HEK293 (cell line): Measurements from ENCODE around the gene MYOM1.

Experiments
- CTCF ChIA-PET: fragments of 350-600 bp; formaldehyde crosslinking; extraction: SDS; loops from one replicate; lab custom pipeline; 2021; ENCODE audit warnings: antibody characterized with exemption; lab: Yijun Ruan, JAX
- POLR2A ChIA-PET: fragments of 300-600 bp; formaldehyde crosslinking; extraction: SDS; loops from one replicate; lab custom pipeline; 2020; ENCODE audit warnings: antibody characterized with exemption, inconsistent platforms; lab: Yijun Ruan, JAX
- H3K27ac ChIP-seq: fragments of 200-500 bp; sonication (Bioruptor generic); 2 replicates; pipeline ENCODE4 v1.5.1; 2014; ENCODE audit warnings: low read depth, low read length, control low read depth, inconsistent platforms; ENCODE audit errors: extremely low read depth
- H3K36me3 ChIP-seq, 2 experiments: fragments of 200-500 bp in 1 of 2; sonication (Bioruptor generic) in 1 of 2; 1 replicate in 1 of 2; 2 replicates in 1 of 2; pipeline ENCODE4 v1.5.1; 2014 to 2017; ENCODE audit warnings: inconsistent platforms in 2 of 2, low read length in 2 of 2; ENCODE audit not compliant: control insufficient read depth in 2 of 2, insufficient read depth in 1 of 2
- H3K4me1 ChIP-seq: fragments of 200-500 bp; sonication (Bioruptor generic); 2 replicates; pipeline ENCODE4 v1.5.1; 2014; ENCODE audit warnings: mild to moderate bottlenecking, low read length, inconsistent platforms; ENCODE audit not compliant: control insufficient read depth, insufficient read depth
- H3K4me3 ChIP-seq: 2 replicates; pipeline ENCODE4 v1.5.1; 2011; ENCODE audit warnings: low read depth, mild to moderate bottlenecking, control low read depth, low read length, moderate library complexity
- H3K9me3 ChIP-seq: fragments of 200-500 bp; sonication (Bioruptor generic); 2 replicates; pipeline ENCODE4 v1.5.1; 2014; ENCODE audit warnings: low read depth, low read length, inconsistent platforms; ENCODE audit not compliant: control insufficient read depth, insufficient read depth
- FEZF1 ChIP-seq: fragments of 450-650 bp; formaldehyde crosslinking; IDR thresholded peaks from 2 replicates; pipeline ENCODE4 v1.5.1; 2016; ENCODE audit warnings: missing biosample characterization, missing genetic modification characterization
- HOXA7 ChIP-seq: sonication (generic); formaldehyde crosslinking; IDR thresholded peaks from 2 replicates; pipeline ENCODE4 v1.8.1; 2022; ENCODE audit warnings: missing genetic modification reagents, borderline replicate concordance
- KLF10 ChIP-seq: fragments of 450-650 bp; IDR thresholded peaks from 2 replicates; pipeline ENCODE4 v1.5.1; 2018; ENCODE audit warnings: missing biosample characterization, mild to moderate bottlenecking, missing genetic modification characterization
- KLF16 ChIP-seq: fragments of 450-650 bp; formaldehyde crosslinking; IDR thresholded peaks from 2 replicates; pipeline ENCODE4 v1.5.1; 2017; ENCODE audit warnings: missing biosample characterization, missing genetic modification characterization
- KLF17 ChIP-seq: fragments of 450-650 bp; formaldehyde crosslinking; IDR thresholded peaks from 2 replicates; pipeline ENCODE4 v1.5.1; 2016; ENCODE audit warnings: missing biosample characterization, missing genetic modification characterization
- KLF8 ChIP-seq: fragments of 450-650 bp; formaldehyde crosslinking; IDR thresholded peaks from 2 replicates; pipeline ENCODE4 v1.5.1; 2016; ENCODE audit warnings: missing biosample characterization, missing genetic modification characterization
- OSR2 ChIP-seq: fragments of 450-650 bp; formaldehyde crosslinking; IDR thresholded peaks from 2 replicates; pipeline ENCODE4 v1.5.1; 2016; ENCODE audit warnings: missing biosample characterization, missing genetic modification characterization
- PRDM1 ChIP-seq: fragments of 450-650 bp; formaldehyde crosslinking; IDR thresholded peaks from 2 replicates; pipeline ENCODE4; 2016; ENCODE audit warnings: missing biosample characterization, missing genetic modification characterization
- SALL2 ChIP-seq: fragments of 450-650 bp; formaldehyde crosslinking; IDR thresholded peaks from 2 replicates; pipeline ENCODE4 v1.5.0; 2017; ENCODE audit warnings: missing biosample characterization, mild to moderate bottlenecking, missing genetic modification characterization, borderline replicate concordance
- SP7 ChIP-seq: fragments of 450-650 bp; formaldehyde crosslinking; IDR thresholded peaks from 2 replicates; pipeline ENCODE4 v1.5.1; 2016; ENCODE audit warnings: missing biosample characterization, missing genetic modification characterization
- ZBTB20 ChIP-seq: fragments of 450-650 bp; formaldehyde crosslinking; IDR thresholded peaks from 2 replicates; pipeline ENCODE4 v1.5.1; 2016; ENCODE audit warnings: missing biosample characterization, missing genetic modification characterization
- ZBTB21 ChIP-seq: fragments of 450-650 bp; formaldehyde crosslinking; IDR thresholded peaks from 2 replicates; pipeline ENCODE4 v1.5.1; 2017; ENCODE audit warnings: missing biosample characterization, missing genetic modification characterization
- ZEB2 ChIP-seq: fragments of 450-650 bp; formaldehyde crosslinking; IDR thresholded peaks from 2 replicates; pipeline ENCODE4 v1.5.1; 2016; ENCODE audit warnings: missing biosample characterization, missing genetic modification characterization
- ZFP69B ChIP-seq: fragments of 450-650 bp; formaldehyde crosslinking; IDR thresholded peaks from 2 replicates; pipeline ENCODE4 v1.5.1; 2016; ENCODE audit warnings: missing biosample characterization, missing genetic modification characterization
- ZNF10 ChIP-seq: fragments of 450-650 bp; formaldehyde crosslinking; IDR thresholded peaks from 2 replicates; pipeline ENCODE4 v1.5.1; 2017; ENCODE audit warnings: missing biosample characterization, missing genetic modification characterization
- ZNF2 ChIP-seq: fragments of 450-650 bp; formaldehyde crosslinking; IDR thresholded peaks from 2 replicates; pipeline ENCODE4 v1.5.1; 2016; ENCODE audit warnings: missing biosample characterization, missing genetic modification characterization
- ZNF211 ChIP-seq: fragments of 450-650 bp; formaldehyde crosslinking; IDR thresholded peaks from 2 replicates; pipeline ENCODE4 v1.5.1; 2016; ENCODE audit warnings: low read depth, missing biosample characterization, missing genetic modification characterization
- ZNF473 ChIP-seq: fragments of 450-650 bp; formaldehyde crosslinking; IDR thresholded peaks from 2 replicates; pipeline ENCODE4 v1.5.1; 2017; ENCODE audit warnings: missing biosample characterization, missing genetic modification characterization
- ZNF621 ChIP-seq: fragments of 450-650 bp; formaldehyde crosslinking; IDR thresholded peaks from 2 replicates; pipeline ENCODE4 v1.5.1; 2017; ENCODE audit warnings: missing biosample characterization, missing genetic modification characterization
- ZNF629 ChIP-seq: fragments of 450-650 bp; formaldehyde crosslinking; IDR thresholded peaks from 2 replicates; pipeline ENCODE4 v1.5.1; 2017; ENCODE audit warnings: missing biosample characterization, missing genetic modification characterization
- ZSCAN30 ChIP-seq: fragments of 450-650 bp; IDR thresholded peaks from 2 replicates; pipeline ENCODE4 v1.5.1; 2018; ENCODE audit warnings: missing biosample characterization, mild to moderate bottlenecking, missing genetic modification characterization, moderate library complexity
- ZSCAN5A ChIP-seq: fragments of 450-650 bp; formaldehyde crosslinking; IDR thresholded peaks from 2 replicates; pipeline ENCODE4 v1.5.1; 2016; ENCODE audit warnings: missing biosample characterization, missing genetic modification characterization
- TF ChIP-seq, protein P1 (sequence below): fragments of 450-650 bp; IDR thresholded peaks from 2 replicates; pipeline ENCODE4 v1.5.1; 2018; ENCODE audit warnings: missing biosample characterization, mild to moderate bottlenecking, missing genetic modification characterization
- TF ChIP-seq, protein P2 (sequence below): fragments of 450-650 bp; formaldehyde crosslinking; IDR thresholded peaks from 2 replicates; pipeline ENCODE4 v1.5.1; 2017; ENCODE audit warnings: missing biosample characterization, missing genetic modification characterization

Gene MYOM1

GRCh38 chr18:3256693-3257626 lies 37.2 kb upstream of the MYOM1 start (continued):
- TF ChIP-seq, protein P1, sequence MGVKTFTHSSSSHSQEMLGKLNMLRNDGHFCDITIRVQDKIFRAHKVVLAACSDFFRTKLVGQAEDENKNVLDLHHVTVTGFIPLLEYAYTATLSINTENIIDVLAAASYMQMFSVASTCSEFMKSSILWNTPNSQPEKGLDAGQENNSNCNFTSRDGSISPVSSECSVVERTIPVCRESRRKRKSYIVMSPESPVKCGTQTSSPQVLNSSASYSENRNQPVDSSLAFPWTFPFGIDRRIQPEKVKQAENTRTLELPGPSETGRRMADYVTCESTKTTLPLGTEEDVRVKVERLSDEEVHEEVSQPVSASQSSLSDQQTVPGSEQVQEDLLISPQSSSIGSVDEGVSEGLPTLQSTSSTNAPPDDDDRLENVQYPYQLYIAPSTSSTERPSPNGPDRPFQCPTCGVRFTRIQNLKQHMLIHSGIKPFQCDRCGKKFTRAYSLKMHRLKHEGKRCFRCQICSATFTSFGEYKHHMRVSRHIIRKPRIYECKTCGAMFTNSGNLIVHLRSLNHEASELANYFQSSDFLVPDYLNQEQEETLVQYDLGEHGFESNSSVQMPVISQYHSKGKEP (tag by site-specific recombination), result peak; percentile 22; the same call in 1 of the 2 replicates
- no peak for TF ChIP-seq KLF8 (tag by site-specific recombination)
- peak; percentile 56; the same call in 1 of the 2 replicates for TF ChIP-seq ZEB2 (tag by site-specific recombination)
- TF ChIP-seq, protein P2, sequence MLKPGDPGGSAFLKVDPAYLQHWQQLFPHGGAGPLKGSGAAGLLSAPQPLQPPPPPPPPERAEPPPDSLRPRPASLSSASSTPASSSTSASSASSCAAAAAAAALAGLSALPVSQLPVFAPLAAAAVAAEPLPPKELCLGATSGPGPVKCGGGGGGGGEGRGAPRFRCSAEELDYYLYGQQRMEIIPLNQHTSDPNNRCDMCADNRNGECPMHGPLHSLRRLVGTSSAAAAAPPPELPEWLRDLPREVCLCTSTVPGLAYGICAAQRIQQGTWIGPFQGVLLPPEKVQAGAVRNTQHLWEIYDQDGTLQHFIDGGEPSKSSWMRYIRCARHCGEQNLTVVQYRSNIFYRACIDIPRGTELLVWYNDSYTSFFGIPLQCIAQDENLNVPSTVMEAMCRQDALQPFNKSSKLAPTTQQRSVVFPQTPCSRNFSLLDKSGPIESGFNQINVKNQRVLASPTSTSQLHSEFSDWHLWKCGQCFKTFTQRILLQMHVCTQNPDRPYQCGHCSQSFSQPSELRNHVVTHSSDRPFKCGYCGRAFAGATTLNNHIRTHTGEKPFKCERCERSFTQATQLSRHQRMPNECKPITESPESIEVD (tag by site-specific recombination), result peak; percentile 81
- no peak for TF ChIP-seq ZBTB21 (tag by site-specific recombination)
- TF ChIP-seq ZNF629 (tag by site-specific recombination), result peak; percentile 20; the same call in 1 of the 2 replicates
- TF ChIP-seq FEZF1 (tag by site-specific recombination), result 0 out of 2 replicates have a peak, but pooled peaks have one; percentile 37
- 0 out of 2 replicates have a peak, but pooled peaks have one; percentile 38 for TF ChIP-seq KLF17 (tag by site-specific recombination)
- TF ChIP-seq OSR2, result peak; percentile 21; the same call in 1 of the 2 replicates
- no peak for TF ChIP-seq ZBTB20 (tag by site-specific recombination)
- TF ChIP-seq ZNF10 (tag by site-specific recombination), result peak; percentile 67; the same call in 1 of the 2 replicates
- peak; percentile 12; the same call in 1 of the 2 replicates for TF ChIP-seq KLF10 (tag by site-specific recombination)
- peak; percentile 29; the same call in 1 of the 2 replicates for TF ChIP-seq SP7

- H3K4me3 ChIP-seq, result no peak overlapping the region
Observed at GRCh38 chr18:3255611-3256165, 35.9 kb upstream of the MYOM1 start.

More at GRCh38 chr18:3255611-3256165, 35.9 kb upstream of the MYOM1 start:
- TF ChIP-seq SALL2, result no peak
- TF ChIP-seq ZSCAN5A (tag by site-specific recombination), result no peak
- no peak for TF ChIP-seq ZNF211 (tag by site-specific recombination)
- no peak for TF ChIP-seq ZNF2 (tag by site-specific recombination)
- TF ChIP-seq ZSCAN30 (tag by site-specific recombination), result no peak
- TF ChIP-seq KLF16 (tag by site-specific recombination), result no peak
- TF ChIP-seq ZNF621 (tag by site-specific recombination), result no peak
- no peak for TF ChIP-seq ZNF473
- TF ChIP-seq PRDM1 (tag by site-specific recombination), result no peak
- TF ChIP-seq HOXA7 (CRISPR knock-in tag), result no peak
- TF ChIP-seq ZFP69B (tag by site-specific recombination), result no peak
- TF ChIP-seq, all 188 proteins: peak for 0
- ChIA-PET CTCF (interaction anchor here (0.7 to 4.0 kb wide), 6 partner anchors 8 to 743 kb away, joined by 3 to 14 read pairs (median 3); partner anchors contain the start of gene MYL12A), POLR2A (interaction anchor here (1.3 to 2.3 kb wide), 2 partner anchors 8 to 10 kb away, joined by 4 to 18 read pairs; partner anchors contain the start of gene MYL12A)
- Histone ChIP-seq H3K27ac (no peak overlapping the region), H3K36me3 (peaks cover 33 to 42% of the 10 kb centered on the region in 2 experiments), H3K9me3 (no peaks in the 10 kb centered on the region), H3K4me1 (peaks cover 10% of the 10 kb centered on the region)
